ENCODE measurements around the gene MEIS2. TPM values are rescaled to one million over a fixed set of nuclear protein-coding genes. Genes with fewer than 3 reads are reported as not detected.

The MEIS2 gene
- total RNA-seq, 1 donor from 2014 or later = 6.0 TPM

DNA sequence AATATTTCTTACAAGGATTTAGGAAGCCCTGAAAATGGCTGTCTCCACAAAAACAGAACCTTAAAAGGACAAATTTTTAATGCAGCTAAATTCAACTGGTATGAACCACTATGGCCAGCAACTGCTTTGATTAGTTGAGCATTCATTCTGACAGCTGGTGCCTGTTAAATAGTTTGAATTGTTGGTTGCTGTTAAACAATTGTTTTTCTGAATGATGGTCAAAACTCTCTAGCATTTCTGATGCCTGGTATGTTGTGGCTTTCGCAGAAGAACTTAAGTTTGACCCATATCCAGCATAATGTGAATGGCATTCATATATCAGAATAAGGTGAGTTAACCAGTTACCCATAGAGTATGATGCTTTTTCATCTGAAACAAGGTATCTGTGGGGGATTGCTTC is 138.4 kb downstream of the MEIS2 start:
- TF ChIP-seq, protein P1, sequence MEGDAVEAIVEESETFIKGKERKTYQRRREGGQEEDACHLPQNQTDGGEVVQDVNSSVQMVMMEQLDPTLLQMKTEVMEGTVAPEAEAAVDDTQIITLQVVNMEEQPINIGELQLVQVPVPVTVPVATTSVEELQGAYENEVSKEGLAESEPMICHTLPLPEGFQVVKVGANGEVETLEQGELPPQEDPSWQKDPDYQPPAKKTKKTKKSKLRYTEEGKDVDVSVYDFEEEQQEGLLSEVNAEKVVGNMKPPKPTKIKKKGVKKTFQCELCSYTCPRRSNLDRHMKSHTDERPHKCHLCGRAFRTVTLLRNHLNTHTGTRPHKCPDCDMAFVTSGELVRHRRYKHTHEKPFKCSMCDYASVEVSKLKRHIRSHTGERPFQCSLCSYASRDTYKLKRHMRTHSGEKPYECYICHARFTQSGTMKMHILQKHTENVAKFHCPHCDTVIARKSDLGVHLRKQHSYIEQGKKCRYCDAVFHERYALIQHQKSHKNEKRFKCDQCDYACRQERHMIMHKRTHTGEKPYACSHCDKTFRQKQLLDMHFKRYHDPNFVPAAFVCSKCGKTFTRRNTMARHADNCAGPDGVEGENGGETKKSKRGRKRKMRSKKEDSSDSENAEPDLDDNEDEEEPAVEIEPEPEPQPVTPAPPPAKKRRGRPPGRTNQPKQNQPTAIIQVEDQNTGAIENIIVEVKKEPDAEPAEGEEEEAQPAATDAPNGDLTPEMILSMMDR (IDR thresholded peaks at IDR 0.05; ENCODE audit: partially characterized antibody, unreplicated experiment) = no peak
- Mint-ChIP-seq H3K27ac (ENCODE audit: unreplicated experiment) (no peak overlapping the region), H3K4me1 (ENCODE audit: low read depth, unreplicated experiment) (no peaks in the 10 kb centered on the region)

DNA sequence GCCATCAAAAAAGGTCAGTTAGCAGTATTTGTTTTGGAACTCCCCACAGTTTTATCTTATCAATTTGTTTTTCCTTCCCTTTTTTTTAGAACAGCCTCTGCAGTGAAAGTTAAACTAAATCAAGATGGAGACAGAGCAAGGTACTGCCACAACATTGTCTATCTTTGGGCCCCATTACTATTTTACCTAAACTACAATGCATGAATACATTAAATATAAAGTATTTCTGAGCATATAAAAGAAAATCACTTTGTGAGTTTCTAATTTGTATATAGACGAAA is 139.5 kb downstream of the MEIS2 start:
- no peaks in the 10 kb centered on the region for H3K9me3 Mint-ChIP-seq (ENCODE audit: unreplicated experiment)
- no peak overlapping the region for H3K27ac Mint-ChIP-seq (ENCODE audit: unreplicated experiment)
- no peaks in the 10 kb centered on the region for H3K36me3 Mint-ChIP-seq (ENCODE audit: unreplicated experiment)
- TF ChIP-seq, protein P1 (IDR thresholded peaks at IDR 0.05; ENCODE audit: partially characterized antibody, unreplicated experiment) = no peak
- no peak overlapping the region for H3K4me3 Mint-ChIP-seq (ENCODE audit: unreplicated experiment)
- no peaks in the 10 kb centered on the region for H3K4me1 Mint-ChIP-seq (ENCODE audit: low read depth, unreplicated experiment)
- no peak for DNase-seq
- no peaks in the 10 kb centered on the region for H3K27me3 Mint-ChIP-seq (ENCODE audit: unreplicated experiment)

More for the DNA sequence above, 138.4 kb downstream of the MEIS2 start:
- DNase-seq = no peak
- no peaks in the 10 kb centered on the region for H3K36me3 Mint-ChIP-seq (ENCODE audit: unreplicated experiment)
- H3K27me3 Mint-ChIP-seq (ENCODE audit: unreplicated experiment) = no peaks in the 10 kb centered on the region
- H3K4me3 Mint-ChIP-seq (ENCODE audit: unreplicated experiment) = no peak overlapping the region
- H3K9me3 Mint-ChIP-seq (ENCODE audit: unreplicated experiment) = no peaks in the 10 kb centered on the region

DNA sequence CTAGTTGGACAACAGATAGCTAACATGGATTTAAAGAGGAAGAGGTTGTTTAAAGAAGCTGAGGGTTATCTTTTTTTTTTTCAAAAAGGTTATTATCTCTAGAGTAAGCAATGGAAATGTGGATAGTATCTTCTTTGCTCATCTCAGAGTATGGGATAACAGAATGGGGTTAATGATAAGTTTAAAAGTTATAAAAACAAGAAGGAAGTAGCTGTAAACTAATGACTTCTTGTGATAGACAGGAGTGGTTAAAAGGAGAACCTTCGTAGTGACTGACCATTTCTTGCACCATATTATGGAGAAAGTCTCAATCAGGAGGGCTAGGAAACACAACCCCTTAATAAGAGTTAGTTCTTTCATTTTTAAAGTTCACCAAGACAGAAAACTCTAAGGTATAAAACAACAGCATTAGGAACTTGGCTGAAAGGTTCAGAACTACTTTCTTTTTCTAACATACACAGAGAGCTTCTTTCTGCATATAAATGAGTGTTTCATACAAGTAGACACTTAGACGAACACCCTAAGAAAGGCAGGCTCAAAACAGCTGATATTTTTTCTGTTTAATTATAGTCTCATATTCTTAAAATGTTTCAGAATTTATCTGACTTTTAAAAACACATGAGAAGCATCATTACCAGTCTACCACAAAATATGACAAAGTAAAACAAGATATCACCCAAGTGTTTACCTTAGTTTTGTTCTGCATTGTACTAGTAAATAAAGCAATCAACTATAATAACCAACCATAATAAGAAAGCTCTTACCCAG is 140.0 kb downstream of the MEIS2 start:
- Mint-ChIP-seq H3K36me3 (ENCODE audit: unreplicated experiment) (no peaks in the 10 kb centered on the region), H3K27me3 (ENCODE audit: unreplicated experiment) (no peaks in the 10 kb centered on the region), H3K4me3 (ENCODE audit: unreplicated experiment) (no peak overlapping the region), H3K4me1 (ENCODE audit: low read depth, unreplicated experiment) (no peaks in the 10 kb centered on the region), H3K9me3 (ENCODE audit: unreplicated experiment) (no peaks in the 10 kb centered on the region), H3K27ac (ENCODE audit: unreplicated experiment) (no peak overlapping the region)
- no peak for DNase-seq
- TF ChIP-seq, protein P1 (IDR thresholded peaks at IDR 0.05; ENCODE audit: partially characterized antibody, unreplicated experiment) = no peak

DNA sequence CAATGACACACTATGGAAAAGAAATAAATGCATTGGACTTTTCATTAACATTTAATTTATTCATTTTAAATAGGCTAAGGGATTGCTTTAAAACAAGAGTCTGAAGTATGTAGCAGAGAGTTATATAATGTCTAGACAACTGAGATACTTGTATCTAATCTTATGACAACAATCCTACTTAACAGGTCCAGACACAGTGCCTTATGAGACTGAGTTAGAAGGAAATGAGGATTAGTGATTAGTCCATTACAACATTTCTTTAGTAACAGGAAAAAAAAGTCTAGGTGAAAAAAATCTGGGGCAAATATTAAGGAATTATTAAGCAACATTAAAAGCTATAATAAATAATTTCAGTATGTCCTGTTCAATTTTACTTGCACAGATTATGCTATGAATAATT is 140.6 kb downstream of the MEIS2 start:
- Mint-ChIP-seq H3K27ac (ENCODE audit: unreplicated experiment) (no peak overlapping the region), H3K9me3 (ENCODE audit: unreplicated experiment) (no peaks in the 10 kb centered on the region), H3K4me3 (ENCODE audit: unreplicated experiment) (no peak overlapping the region), H3K4me1 (ENCODE audit: low read depth, unreplicated experiment) (no peaks in the 10 kb centered on the region), H3K27me3 (ENCODE audit: unreplicated experiment) (no peaks in the 10 kb centered on the region), H3K36me3 (ENCODE audit: unreplicated experiment) (no peaks in the 10 kb centered on the region)
- TF ChIP-seq, protein P1 (IDR thresholded peaks at IDR 0.05; ENCODE audit: partially characterized antibody, unreplicated experiment) = no peak
- no peak for DNase-seq

DNA sequence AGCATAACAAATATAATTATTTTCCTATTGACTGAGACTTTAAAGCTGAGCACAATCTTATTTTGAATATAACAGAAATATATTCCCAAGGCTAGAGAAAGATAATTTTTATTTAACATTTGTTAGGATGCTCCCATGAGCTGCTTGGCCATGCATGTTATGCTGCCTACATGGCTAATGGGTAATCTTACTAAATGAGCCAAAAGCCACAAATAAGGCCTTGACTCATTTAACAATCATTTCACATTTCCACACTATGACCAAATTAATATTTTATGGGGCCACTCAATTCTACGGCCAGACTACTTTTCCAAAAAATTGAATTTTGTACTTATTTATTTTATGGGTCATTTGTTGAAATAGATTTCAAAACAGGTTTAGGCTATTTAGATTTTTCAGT is 141.7 kb downstream of the MEIS2 start:
- H3K27me3 Mint-ChIP-seq (ENCODE audit: unreplicated experiment) = no peaks in the 10 kb centered on the region
- H3K9me3 Mint-ChIP-seq (ENCODE audit: unreplicated experiment) = no peaks in the 10 kb centered on the region
- no peak overlapping the region for H3K27ac Mint-ChIP-seq (ENCODE audit: unreplicated experiment)
- TF ChIP-seq, protein P1 (IDR thresholded peaks at IDR 0.05; ENCODE audit: partially characterized antibody, unreplicated experiment) = no peak
- no peaks in the 10 kb centered on the region for H3K36me3 Mint-ChIP-seq (ENCODE audit: unreplicated experiment)
- no peak for DNase-seq
- H3K4me3 Mint-ChIP-seq (ENCODE audit: unreplicated experiment) = no peak overlapping the region
- no peaks in the 10 kb centered on the region for H3K4me1 Mint-ChIP-seq (ENCODE audit: low read depth, unreplicated experiment)
